CD4-positive, alpha-beta T cell treated with Interleukin-2 at 100 ng/mL for 4 hours (primary cell): ENCODE results near the gene LGR6.
A peak's percentile ranks its signal among the peaks of the same experiment; 100 is the strongest.

Source experiments
- DNase-seq: peaks from one replicate; pipeline ENCODE4 v3.0.0-alpha.2; 2020; ENCODE audit warnings: low spot score

The LGR6 gene

DNA sequence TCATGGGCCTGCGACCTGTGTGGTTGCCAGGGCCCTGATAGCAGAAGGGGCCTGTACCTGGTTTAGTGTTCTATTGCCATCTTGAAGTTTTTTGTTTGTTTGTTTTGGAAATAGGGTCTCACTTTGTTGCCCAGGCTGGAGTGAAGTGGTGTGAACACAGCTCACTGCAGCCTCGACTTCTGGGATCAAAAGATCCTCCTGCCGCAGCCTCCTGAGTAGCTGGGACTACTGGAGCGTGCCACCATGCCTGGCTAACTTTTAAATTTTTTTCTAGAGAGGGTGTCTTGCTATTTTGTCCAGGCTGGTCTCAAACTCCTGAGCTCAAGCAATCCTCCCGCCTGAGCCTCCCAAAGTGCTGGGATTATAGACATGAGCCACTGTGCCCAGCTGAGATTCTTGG lies 75.2 kb downstream of the LGR6 start:
- DNase-seq = no peak

DNA sequence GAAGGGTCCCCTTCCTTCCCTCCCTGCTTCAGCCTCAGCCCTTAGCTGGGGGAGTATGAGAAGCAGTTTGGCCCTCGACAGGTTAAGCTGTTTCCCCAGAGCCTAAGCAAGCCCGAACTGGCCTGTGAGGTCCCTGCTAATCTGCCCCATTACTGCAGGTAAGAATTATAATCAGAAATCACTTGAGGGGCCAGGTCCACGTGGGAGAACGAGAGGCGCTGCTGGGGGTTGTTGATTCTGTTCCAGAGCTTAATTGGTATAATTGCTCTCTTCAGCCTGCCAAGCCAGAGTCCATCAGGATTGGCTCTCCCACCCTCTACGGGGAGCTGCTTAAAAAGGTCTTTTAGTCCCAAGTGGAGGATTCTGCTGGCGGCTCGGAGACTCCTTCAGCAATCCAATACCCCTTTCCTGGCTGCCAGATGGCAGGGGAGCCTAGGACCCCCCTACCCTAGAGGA lies 77.3 kb downstream of the LGR6 start:
- DNase-seq = no peak

DNA sequence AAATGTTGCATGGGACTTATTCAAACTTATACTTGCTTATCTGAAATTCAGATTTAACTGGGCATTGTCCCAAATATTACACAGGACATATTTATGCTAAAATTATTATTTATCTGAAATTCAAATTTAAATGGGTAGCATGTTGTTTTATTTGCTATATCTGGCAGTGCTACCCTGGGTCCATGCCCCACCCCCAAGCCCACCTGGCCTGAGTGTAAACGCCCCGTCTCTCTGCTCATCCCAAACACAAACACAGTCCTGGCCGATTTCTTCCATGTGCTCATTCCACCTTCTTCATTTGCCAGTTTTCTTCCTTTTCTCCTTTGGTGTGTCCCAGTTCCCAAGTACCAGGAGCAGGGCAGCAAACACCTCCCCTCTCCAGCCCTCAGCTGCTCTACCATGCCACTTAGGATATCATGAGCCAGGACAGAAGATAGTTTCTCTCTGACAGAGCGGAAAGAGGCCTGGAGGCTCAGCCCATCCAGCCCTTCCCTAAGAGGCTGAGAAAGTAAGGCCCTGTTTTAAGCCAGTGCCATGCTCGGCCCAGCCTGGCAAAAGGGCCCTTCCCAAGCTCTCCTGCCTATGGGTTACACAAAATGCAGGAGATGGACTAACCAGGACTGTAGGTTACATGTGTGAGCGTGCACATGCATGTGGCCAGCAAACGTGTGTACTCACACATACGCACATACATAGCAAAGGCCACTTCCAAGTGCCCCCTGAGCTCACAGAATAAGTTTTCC lies 78.7 kb downstream of the LGR6 start:
- no peak for DNase-seq

DNA sequence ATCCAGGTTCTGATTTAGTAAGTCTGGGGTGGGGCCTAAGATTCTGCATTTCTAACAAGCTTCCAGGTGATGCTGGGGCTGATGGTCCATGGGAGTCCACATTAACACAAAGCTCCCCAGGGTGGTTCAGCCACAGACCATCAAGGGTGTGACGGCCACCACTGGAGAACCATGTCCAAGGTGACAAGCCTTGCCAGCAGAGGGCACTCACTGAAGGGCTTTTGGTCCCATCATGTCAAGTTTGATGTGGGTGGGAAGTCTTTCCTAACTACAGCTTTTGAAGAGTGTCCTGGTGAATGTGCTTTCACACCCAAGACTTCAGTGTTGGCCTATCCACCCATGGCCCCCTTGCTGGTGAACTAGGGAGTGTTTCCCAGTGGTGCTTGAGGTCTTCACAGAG lies 81.0 kb downstream of the LGR6 start:
- peak; percentile 32 for DNase-seq

DNA sequence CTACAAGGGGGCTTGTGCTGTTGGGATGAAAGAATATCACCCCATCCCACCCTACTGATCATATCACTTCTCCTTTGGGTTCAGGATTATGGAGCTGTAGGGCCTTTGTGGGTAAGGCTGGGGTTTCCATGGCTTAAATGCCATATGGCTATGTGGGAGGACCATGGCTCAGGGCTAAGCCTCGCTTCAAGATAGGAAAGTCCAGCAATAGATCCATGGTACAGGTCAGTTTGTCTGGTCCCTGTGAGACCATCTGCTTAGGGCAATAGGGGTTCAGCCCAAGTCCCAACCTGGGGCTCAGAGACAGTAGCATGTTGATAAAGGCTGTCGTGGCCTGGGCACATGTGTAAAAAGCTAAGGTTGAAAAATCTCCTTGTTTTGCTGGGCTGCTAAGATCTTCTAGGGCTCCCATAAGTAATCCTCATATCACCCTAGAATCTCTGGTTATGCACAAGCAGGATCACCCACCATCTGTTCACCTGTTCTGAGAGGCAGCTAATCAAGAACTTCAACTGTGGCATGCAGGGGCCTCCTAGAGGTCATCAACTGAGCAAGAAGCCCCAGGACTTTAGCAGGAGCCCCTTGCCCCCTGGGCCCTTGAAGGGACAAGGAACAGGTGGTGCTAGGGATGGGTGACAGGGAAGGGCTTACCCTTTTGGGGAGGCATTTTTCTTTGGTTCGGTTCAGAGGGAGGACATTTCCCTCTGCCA lies 81.6 kb downstream of the LGR6 start:
- DNase-seq = no peak

DNA sequence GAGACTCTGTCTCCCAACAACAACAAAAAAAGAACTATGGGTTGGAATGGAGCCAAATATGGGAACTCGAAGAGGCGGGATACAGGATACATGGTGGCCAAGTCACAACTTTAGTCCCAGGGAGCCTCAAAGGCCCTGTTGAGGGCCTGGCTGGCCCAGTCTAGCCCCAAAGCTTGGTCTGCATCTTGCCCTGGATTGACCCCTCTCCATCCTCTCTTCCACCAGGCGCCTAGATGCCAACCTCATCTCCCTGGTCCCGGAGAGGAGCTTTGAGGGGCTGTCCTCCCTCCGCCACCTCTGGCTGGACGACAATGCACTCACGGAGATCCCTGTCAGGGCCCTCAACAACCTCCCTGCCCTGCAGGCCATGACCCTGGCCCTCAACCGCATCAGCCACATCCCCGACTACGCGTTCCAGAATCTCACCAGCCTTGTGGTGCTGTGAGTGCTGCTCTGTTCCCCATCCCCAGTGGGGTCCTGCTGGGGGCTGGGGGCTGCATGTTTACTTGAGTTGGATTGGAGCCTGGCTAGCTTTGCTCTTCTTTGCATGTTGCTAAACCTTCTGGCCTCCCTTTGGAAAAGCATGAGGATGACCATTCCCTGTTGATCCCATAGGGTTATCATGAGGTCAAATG lies 82.6 kb downstream of the LGR6 start:
- DNase-seq = no peak

DNA sequence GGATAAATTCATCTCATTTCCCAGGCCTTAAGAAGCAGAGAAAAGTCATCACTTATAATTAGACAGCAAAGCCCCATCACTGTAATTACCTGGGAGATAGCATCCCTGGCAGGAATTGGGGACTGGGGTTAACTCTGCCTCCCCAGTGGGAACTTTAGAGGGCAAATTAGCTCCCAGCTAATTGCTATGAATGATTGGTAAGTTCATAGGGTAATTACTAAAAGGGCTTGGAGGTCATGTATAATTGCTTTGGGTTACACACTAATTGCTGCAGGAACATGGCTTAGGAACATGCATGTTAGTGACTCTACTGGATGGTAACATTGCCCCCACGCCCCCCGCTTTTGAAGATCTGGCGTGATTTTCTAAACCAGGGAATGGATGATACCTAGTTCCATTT lies 83.3 kb downstream of the LGR6 start:
- no peak for DNase-seq

DNA sequence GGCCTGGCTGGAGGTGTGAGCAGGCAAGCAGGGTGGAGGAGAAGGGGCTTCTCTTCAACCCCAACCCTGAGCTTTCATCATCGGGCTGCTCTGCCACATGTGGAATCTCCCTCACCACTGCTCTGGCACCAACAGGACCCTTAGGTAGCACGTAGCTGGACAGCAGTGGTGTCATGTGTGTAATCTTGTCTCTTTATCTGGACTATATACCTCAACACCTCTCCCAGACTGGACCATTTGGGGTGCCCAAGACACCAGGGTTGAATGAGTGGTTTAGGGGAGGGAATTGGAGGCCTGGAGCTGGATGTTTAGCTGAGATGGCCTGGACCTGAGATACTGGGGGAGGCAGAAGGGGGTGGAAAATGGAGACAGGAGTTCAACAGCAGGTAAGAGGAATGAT lies 85.2 kb downstream of the LGR6 start:
- no peak for DNase-seq

DNA sequence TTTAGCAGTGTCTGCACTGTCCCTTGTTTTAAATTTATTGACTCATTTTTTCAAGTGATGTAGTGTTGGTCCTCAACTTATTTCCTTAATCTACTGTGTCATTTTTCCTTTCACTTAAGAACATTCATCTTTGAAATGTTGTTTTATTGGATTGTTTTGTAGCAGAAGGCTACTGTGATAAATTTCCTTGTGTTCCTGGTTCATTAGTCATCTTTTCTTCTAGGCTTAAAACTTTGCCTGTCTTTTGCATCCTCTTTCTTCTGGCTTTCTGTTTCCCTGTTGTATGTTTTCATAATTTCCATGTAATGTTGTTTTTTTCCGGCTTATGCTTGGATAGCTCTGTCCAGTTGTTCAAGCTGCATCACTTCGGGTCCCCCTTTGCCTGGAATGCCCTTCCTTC lies 86.2 kb downstream of the LGR6 start:
- DNase-seq = no peak

DNA sequence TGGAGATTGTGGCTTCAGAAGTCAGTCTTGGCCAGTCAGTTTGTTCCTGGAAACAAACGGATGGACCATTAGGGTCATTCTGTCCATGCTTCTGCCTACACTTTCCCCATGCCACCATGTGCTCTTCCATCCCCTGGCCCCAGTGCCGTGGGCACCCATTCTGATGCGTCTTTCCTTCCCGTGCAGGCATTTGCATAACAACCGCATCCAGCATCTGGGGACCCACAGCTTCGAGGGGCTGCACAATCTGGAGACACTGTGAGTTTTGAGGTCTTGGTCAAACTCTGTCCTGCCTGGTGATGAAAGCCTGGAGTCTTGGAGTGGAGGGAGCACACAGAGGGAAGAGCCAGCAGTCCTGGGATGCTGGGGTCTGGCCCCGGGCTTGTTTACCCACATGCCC lies 87.0 kb downstream of the LGR6 start:
- no peak for DNase-seq

DNA sequence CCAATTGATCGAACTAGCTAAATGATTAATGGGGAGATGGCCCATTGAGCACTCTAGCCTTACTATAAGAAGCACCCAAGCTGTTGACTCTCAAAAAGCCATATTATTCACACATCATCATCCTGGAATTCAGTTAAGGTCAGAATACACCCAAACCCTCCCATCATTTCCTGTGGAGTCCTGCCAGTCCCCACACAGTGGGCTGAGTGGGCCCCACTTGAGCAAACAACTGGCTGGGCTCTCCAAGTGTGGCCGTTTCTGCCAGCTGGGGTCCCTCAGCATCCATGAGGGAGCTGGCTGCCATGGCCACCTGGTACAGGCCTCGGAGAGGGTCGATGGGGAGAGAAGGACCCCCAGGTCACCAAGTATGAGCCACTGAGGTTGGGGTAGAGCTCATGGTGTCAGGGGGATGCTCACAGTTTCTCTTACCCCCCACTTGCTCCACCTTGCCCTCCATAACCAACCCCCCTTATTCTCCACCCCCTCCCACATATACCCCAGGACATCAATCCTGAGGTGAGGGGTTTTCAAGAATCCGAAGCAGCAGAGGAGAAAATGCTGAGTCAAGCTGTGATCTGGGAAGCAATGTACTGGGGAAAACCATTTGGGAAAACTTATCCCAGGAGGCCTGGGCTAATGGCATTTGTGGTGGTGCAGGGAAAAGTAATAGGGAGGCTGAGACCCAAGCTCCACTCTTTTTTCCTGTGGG lies 87.9 kb downstream of the LGR6 start:
- DNase-seq = no peak

DNA sequence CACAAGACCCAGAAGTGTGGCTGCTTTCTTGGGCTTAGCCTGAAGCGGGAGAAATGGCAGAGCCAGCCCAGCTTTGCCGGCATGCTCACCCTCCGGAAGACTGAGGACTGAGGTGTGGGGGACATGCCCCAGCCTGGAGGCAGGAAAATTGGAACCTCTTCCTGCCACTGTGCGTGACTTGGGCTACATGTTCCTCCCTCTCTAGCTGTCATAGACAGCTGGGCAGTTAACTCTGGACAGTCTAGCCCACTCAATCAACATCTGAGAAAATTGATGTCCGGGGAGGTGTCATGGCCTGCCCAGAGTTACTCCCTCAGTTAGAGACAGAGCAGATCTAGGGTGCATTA lies 88.4 kb downstream of the LGR6 start:
- DNase-seq = no peak

DNA sequence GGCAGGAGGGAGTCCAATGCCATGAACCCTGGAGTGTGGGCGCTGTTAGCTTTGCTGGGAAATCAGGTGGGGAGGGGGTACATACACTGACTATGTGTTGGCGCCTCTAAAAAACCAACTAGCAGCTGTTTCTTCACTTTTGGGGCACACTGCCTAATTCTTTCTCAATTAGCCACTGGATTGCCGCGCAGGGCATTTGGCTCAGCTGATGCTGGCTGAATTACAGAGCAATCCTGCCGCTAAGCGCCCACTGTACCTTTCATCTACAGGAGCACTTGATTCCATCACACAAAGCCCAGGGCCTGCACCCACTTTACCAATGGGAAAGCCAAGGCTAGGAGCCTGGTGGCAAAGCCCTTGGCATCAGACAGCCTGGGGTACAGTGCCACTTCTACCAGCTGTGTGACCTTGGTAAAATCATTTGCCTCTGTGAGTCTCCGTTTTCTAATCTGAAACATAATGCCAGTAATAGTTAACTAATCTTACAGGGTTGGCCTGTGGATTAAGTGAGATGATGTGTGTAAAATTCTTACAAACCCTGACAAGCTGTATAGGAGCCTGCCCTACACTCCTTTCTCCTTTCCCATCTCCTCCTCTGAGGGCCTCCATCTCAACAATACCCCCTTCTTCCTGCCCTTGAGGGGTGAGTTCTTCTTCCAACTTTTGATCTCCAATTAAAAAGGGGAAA lies 89.1 kb downstream of the LGR6 start:
- no peak for DNase-seq

DNA sequence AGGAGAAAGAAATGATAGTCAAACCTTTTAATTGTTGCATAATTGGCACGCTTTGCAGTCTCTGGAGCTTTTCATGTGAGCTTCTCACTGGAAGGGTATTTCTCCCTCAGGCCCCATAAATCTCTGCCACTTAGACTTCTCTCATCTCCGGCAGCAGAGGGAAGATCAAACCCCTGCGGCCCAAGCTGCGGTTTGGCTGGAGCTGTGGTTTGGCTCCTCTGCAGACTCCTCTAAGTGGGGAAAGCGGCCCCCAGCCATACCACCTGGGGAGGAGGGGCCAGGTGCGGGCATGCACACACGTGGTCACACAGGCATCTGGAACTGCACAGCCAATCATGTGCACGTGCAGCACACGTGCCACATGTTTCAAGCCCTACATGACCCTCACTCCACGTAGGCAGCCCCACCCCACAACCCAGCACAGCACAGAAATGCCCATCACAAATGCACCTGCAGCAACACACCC lies 89.8 kb downstream of the LGR6 start:
- no peak for DNase-seq

DNA sequence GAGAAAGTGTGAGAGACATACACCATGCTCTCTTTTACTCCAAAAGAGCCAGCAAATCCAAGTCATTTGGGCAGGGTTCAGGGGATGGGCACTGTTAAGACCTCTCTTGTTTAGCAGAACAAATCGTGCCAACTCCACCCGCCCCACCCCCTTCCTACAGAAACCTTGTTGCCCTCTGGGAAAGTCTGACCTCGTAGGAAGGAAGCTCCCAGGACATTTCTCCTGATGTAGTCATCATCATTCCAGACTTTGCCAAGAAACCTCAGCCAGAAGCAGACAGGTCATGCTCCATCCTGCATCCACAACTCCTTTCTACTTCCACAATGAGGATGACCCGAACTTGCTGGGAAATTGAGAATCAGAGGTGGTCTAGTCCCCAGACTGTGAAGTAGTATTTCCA lies 90.4 kb downstream of the LGR6 start:
- no peak for DNase-seq

DNA sequence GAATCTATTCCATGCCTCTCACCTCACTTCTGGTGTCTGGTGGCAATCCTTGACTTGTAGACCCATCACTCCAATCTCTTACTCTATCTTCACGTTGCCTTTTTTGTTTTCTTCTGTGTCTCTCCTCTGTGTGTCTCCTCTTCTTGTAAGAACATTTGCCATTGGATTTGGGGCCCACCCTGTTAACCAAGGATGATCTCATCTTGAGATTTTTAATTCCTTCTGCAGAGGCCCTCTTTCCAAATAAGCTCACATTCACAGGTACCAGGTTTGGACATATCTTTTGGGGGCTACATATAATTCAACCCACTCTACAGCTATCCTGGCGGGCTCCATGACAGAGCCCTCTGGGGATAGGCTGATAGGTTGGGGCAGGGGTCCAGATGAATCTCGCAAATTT lies 92.3 kb downstream of the LGR6 start:
- DNase-seq = no peak

DNA sequence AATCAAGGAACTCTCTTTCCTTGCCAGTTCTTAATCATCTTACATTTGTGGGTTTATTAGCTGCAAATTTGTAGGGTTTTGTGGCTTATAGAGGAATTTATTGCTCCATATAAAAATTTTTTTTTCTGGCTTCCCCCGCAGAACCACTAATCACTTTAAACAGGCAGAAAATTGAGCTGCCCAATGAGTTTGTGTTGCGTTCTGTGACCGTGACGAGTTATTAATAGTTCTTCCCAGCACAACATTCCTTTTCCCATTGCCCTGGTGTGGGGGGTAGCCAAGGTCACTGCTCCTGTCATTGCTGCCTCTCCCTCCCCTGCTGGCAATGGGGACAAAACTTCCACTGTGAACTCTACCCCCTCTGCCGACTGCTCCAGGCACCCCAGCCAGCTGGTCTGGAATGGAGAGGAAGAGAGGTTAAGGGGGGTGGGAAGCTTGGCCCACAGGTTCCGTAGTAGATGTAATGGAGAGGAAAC lies 93.1 kb downstream of the LGR6 start:
- no peak for DNase-seq

DNA sequence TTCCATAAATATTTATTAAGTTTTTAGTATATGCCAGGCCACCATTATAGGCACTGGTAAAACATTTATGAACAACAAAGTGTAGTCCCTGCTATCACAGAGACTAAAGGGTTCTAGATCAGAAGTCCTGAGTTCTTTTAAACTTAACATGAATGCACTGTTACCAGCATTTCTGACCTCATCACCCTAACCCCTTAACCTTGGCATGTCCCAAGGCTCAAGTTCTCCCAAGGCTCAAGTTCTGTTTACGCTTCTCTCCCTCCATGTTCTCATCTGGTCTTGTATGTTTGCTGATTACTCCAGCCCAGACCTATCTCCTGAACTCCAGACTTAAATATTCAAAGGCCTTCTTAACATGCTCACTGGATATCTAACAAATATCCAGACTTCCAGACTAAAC lies 93.6 kb downstream of the LGR6 start:
- no peak for DNase-seq

DNA sequence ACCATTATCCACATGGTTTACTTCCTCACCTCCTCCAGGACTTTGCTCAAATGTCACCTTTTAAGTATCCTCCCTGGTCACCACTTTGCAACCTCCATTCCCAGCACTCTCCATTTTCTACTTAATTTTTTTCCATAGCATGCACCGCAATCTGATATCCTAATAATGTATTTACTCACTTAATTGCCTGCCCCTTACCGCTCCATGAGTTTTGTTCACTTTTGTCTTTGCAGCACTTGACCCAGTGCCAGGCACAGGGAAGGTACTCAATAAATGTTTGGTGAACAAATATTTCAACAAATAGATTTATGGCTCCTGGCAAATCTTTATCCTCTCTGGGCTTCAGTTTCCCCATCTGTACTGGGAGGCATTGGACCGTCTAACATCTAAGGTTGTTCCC lies 94.6 kb downstream of the LGR6 start:
- DNase-seq = no peak

DNA sequence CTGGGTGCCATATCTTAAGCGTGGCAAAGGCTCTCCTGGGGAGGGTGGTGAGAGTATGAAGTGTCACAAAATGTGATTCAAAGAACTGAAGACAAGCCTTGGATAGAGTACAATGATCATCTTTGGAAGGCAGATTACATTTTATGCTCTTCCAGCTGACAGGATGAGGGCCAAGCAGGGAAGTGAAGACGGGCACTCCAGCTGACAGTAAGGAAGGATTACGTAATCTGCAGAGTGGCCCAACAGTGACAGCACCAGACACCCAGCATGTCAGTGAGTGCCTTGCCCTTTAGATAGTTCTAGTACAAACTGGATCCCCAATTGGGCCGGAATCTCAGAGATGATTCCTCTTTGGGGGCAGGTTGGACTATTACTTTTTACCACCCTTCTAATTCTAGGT lies 95.4 kb downstream of the LGR6 start:
- DNase-seq = no peak

DNA sequence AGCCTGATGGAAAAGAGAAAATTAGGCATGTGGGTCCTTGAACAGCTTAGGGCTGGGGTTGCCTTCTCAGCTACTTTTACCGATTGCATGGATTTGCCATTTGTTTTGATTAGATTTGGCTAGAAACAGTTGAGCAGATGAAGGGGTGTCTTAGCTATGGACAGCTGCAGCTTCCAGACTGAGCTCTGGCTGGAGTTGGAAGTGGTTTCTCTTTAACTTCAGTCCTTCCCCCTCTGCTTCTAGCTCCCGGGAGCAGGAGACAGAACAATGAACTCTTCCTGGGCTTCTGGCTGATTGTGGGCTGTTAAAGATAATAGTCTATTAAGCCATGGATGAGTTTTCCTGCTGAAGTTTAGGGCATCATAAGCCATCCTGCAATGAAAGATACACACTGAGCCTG lies 97.4 kb downstream of the LGR6 start:
- DNase-seq = no peak
